Right lung (tissue), 5 donors: ENCODE measurements around the gene SLC25A29. TPM values are rescaled to one million over a fixed set of nuclear protein-coding genes. Genes with fewer than 3 reads are reported as not detected.
"Not testable (repeated sequence)": the region's sequence is repeated elsewhere in the genome, so short reads cannot be mapped to it uniquely, and the experiment has no call there.

Experiments
- DNase-seq, 2 donors: peaks; one replicate each; pipeline ENCODE4 v3.0.0-alpha.2; 2013
- polyA plus RNA-seq, 5 donors: library from polyadenylated mRNA; unstranded; fragments of 120-200 nt; gene quantifications; one replicate each; pipeline versions ENCODE4 v1.2.1 to v1.2.3, GENCODE V29; 2013; ENCODE audit warnings: inconsistent platforms in 1 of 5, low replicate concordance in 1 of 5; ENCODE audit not compliant: insufficient read length in 5 of 5, insufficient read depth in 1 of 5

SLC25A29 gene
- polyA plus RNA-seq, 5 donors, result 57.4 to 109 (median 90.8) TPM

- no peak for DNase-seq
These were observed 7.4 kb upstream of the SLC25A29 start for GRCh38 chr14:100313464-100314230.

GRCh38 chr14:100312877-100313400 is 6.7 kb upstream of the SLC25A29 start:
- no peak for DNase-seq

DNA sequence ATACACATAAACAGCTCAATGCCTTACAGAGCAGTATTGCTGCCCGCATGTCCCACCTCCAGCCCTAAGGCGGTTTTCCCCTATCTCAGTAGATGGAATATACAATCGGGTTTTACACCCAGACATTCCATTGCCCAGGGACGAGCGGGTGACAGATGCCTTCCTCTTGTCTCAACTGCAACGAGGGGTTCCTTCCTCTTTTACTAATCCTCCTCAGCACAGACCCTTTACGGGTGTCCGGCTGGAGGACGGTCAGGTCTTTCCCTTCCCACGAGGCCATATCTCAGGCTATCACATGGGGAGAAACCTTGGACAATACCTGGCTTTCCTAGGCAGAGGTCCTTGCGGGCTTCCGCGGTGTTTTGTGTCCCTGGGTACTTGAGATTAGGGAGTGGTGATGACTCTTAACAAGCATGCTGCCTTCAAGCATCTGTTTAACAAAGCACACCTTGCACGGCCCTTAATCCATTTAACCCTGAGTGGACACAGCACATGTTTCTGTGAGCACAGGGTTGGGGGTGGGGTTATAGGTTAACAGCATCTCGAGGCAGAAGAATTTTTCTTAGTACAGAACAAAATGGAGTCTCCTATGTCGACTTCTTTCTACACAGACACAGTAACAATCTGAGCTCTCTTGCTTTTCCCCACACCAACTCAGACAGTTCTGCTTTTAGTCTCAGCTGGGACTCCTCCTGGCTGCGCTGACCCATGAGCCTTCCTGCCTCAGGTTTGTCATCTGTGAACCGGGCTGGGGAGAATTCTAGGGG is 6.0 kb upstream of the SLC25A29 start:
- DNase-seq, result not testable (repeated sequence)

DNA sequence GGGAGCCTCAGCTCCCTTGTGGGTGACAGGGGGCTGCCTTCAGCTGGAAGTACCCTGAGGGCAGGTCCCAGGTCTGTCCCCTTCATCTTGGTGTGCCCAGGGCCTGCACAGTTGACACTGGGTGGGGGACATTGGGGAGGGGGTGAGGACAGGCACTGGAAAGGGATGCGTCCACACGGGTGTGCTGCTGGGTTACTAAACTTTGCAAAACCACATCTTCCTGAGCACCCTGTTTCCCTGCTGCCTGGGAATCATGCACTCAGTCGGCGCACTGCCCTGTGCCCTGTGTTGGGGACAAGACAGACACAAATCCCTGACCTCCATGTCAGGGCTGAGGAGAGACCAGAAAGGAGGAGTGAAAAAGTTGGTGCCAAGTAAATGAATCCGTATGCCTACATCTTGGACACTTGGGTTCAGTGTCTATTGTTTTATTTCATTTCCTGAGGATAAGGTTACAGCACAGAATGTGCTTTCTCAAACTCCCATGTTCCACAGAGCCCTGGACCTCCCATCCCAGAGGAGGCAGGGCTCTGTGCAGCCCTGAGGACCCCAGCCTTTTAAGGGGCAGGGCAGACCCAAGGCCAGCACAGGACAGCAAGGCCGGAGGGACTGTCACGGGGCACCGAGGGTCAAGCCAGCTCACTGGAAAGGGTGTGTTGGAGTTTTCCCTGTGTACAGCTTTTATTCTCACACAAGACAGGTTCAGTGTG is 2.9 kb upstream of the SLC25A29 start:
- DNase-seq, result no peak

GRCh38 chr14:100308427-100308792 is 2.2 kb upstream of the SLC25A29 start:
- DNase-seq, result not testable (repeated sequence)

- no peak for DNase-seq
These were observed 1.7 kb upstream of the SLC25A29 start for GRCh38 chr14:100307766-100308426.

DNA sequence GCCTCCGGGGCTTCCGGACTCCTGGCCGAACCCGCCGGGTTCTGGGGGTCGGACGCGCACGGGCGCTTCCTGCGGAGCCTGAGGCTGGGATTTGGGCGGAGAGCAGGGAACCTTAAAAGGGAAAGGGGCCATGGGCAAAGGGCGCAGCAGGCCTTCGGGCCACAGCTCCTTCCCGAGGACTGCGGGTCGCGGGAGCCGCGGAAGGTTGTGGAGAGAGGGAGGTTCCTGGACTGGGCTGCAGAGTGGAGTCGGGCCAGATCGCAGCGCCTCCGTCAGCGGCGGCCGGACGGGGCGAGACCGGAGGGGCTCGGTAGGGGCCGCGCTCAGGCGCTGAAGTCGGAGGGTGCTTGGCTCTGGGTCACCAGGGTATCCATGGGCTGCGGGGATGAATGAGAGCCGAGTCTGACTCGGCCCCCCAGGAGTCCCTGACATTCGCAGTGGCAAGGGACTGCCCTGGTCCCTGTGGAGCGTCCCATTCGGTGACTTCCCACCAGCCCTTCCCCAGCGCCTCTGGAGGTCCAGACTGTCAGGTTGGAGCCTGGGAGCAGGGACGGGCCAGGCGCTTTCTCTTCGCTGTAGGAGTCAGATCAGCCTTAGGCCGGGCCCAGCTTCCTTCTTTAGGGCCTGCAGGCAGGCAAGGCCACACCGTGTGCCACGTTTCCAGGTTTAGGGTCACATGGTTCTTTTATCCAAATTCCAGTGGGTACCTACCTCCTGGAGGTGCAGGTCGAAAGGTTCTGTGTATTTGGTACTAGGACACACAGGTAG is 938 bp upstream of the SLC25A29 start:
- peak in 1 of 2 donors; percentile 23 for DNase-seq

DNA sequence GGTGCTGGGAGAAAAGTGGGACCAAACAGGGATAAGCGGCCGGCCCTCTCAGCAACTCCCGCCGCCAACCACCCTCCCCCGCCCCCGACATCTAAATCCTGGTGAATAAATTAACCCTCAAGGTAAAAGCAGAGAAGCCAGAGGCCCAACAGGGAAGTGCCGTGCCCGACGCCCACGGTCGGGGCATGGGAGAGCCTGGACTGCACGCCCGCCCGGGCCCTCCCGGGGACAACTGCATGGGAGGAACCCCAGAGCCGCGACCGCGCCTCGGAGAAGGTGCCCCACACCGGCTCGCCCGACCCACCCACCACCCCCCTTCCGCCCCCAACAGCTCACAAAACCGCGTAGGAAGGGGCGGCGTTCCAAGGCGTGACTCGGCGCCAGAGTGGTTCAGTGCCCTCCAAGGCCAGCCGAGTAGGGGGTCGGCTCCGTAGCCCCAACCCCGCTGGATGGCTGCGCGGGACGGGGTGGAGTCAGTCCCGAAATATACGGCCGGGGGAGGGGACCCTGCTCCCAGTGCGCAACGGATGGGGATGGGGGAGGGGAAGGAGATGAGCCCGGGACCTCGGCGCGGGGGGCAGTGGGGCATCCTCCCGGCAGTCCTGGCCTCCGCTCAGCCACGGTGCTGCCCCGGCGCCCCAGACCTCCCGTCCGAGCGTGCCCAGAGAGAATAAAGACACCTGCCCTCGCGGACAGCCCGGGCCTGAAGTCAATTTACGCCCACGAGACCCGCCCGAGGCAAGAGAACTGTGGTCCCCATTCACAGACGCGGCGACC is 732 bp downstream of the SLC25A29 start:
- DNase-seq, result peak in 1 of 2 donors; percentile 14

DNA sequence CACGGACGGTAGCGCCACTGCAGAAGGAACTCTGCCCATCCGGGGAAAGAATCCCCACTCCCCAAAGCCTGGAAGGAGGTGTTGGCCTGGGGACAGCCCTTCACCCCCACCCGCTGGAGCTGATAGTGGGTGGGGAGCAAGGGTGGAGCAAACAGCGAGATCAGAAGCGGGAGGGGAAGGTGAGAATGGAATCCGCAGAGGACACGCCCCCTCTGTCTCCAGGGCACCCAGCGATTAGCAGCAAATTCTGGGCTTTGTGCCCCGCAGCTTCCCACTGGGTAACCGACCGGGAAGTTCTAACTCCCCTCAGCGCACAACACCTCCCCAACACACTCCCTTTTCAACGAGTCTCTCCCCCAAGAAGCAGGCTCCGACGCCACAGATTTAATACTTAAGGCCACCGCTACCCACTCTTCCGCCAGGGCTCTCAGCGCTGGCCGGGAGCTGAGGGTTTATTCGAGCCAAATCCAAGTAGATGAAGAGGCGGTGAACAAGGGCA is 1.4 kb downstream of the SLC25A29 start:
- DNase-seq, result peak; percentile 31 to 49

DNA sequence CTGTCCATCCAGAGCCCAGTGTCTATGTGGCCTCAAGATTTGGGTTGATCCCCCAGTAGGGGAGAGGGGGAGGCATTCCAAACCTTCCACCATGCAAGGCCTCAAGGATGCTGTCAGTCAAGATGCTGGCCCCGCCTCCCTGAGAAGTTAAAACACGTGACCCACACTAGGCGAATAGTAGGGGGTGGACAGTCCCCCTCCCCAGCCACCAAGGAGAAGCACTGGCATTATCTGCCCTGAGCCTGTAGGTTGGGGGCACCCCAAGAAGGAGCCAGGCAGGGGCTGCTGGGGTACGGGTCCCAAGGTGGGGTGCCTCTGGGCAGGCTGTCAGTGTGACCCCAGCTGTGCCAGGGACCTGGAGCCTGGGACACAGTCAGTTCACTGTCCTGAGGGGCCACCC is 2.3 kb downstream of the SLC25A29 start:
- no peak for DNase-seq

DNA sequence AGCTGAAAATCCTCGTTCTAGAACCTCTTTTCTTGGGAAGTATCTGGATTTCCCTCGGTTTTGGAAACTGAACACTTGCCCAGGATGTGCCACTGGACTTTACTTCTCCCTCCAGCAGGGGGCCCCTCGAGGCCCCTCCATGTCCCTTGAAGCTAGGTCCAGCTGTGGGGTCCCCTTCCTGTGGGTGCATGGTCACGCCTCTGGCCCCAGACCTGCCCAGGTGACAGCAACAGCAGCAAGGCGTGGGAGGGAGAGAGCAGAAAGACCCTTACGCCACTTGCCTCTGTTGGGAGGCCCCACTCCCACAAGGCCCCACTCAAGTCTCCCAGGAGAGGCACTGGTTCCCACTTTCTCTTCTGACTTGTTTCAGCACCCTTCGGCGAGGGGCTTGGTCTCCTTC is 3.1 kb downstream of the SLC25A29 start:
- no peak for DNase-seq

GRCh38 chr14:100302616-100303015 is 3.6 kb downstream of the SLC25A29 start:
- no peak for DNase-seq

DNA sequence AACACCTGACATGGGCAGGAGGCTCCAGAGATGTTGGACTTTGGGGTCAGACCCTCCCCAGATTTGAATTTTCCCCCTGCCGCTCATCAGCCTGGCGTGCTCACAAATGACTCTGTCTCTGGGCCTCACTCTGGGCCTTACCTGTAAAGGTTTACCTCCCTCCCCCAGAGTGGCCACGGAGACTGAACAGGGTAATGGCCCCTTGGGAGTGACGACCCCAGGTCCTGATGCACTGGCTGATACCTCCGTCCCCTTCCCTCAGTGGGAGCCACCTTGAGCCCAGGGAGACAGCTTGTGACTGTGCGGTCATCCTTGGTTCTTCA is 7.0 kb downstream of the SLC25A29 start:
- DNase-seq, result no peak

GRCh38 chr14:100298551-100299237 is 7.5 kb downstream of the SLC25A29 start:
- no peak for DNase-seq

- DNase-seq, result peak; percentile 73 to 75
These were observed 8.6 kb downstream of the SLC25A29 start for GRCh38 chr14:100297320-100298300.

DNA sequence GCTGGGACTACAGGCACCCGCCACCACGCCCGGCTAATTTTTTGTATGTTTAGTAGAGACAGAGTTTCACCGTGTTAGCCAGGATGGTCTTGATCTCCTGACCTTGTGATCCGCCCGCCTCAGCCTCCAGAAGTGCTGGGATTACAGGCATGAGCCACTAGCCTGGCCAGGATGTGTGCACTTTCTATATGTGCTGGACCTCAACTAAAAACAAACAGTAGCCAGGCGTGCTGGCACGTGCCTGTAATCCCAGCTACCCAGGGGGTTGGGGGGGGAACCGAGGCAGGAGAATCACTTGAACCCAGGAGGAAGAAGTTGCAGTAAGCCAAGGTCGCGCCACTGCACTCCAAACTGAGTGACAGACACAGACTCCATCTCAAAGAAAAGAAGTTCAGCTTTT is 9.5 kb downstream of the SLC25A29 start:
- DNase-seq, result not testable (repeated sequence)

DNA sequence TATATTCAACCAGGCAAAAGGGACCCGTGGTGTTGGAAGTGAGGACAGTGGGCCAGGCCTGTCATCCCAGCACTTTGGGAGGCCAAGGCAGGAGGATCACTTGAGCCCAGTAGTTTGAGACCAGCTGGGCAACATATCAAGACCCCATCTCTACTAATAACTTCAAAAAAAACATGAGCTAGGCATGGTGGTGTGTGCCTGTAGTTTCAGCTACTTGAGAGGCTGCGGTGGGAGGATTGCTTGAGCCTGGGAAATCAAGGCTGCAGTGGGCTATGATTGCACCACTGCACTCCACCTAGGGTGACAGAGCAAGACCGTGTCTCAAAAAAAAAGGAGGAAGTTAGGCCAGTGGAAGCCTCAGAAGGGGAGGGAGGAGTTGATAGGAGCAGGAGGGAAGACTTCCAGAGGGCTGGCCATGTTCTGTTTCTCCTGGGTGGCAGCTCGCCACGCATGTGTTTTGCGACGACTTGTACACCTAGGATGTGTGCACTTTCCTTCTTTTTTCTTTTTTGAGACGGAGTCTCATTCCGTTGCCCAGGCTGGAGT is 10.1 kb downstream of the SLC25A29 start:
- DNase-seq, result no peak
